Upper lobe of left lung (tissue), 6 donors: ENCODE results near the gene ATP5MC2. TPM values are rescaled to one million over a fixed set of nuclear protein-coding genes. Genes with fewer than 3 reads are reported as not detected.

Source experiments
- ATAC-seq, 2 donors: fragments of 200-7000 bp; cut with Tn5 transposase; one replicate each; pipeline ENCODE4 v1.9.1; 2022; ENCODE audit warnings: mild to moderate bottlenecking in 2 of 2, moderate library complexity in 2 of 2; ENCODE audit not compliant: low FRiP score in 2 of 2
- DNase-seq, 2 donors: peaks; one replicate each; pipeline ENCODE4 v3.0.0-alpha.2; 2019 to 2020
- H3K27ac ChIP-seq, 4 donors: fragments of 200-600 bp; sonication (generic); one replicate each; pipeline ENCODE4 v1.5.1; 2016 to 2019
- H3K27me3 ChIP-seq, 4 donors: fragments of 200-600 bp; sonication (generic); one replicate each; pipeline ENCODE4 v1.5.1; 2017 to 2019
- H3K36me3 ChIP-seq, 4 donors: fragments of 200-600 bp; sonication (generic); one replicate each; pipeline ENCODE4 v1.5.1; 2016 to 2019
- H3K4me1 ChIP-seq, 4 donors: fragments of 200-600 bp; sonication (generic); one replicate each; pipeline ENCODE4 v1.5.1; 2018 to 2019
- H3K4me3 ChIP-seq, 4 donors: fragments of 200-600 bp; sonication (generic); one replicate each; pipeline ENCODE4 v1.5.1; 2017 to 2019; ENCODE audit warnings: mild to moderate bottlenecking in 2 of 4, moderate library complexity in 1 of 4
- H3K9me3 ChIP-seq, 4 donors: fragments of 200-600 bp; sonication (generic); one replicate each; pipeline ENCODE4 v1.5.1; 2018 to 2019
- CTCF ChIP-seq, 6 experiments: fragments of 450-650 bp in 4 of 6; fragments of 200-600 bp in 2 of 6; sonication (generic) in 2 of 6; IDR thresholded peaks; one replicate each; pipeline ENCODE4 v1.5.1; 2016 to 2019; ENCODE audit warnings: antibody characterized with exemption in 6 of 6
- EP300 ChIP-seq, 4 donors: sonication (generic); formaldehyde crosslinking; IDR thresholded peaks; one replicate each; pipeline ENCODE4 v1.5.1; 2017; ENCODE audit warnings: antibody characterized with exemption in 4 of 4, control low read depth in 2 of 4
- POLR2A ChIP-seq, 4 donors: fragments of 450-650 bp; IDR thresholded peaks; one replicate each; pipeline ENCODE4 v1.5.1; 2016 to 2017; ENCODE audit warnings: antibody characterized with exemption in 4 of 4, mild to moderate bottlenecking in 2 of 4
- POLR2AphosphoS5 ChIP-seq, 2 donors: sonication (generic); formaldehyde crosslinking; IDR thresholded peaks; one replicate each; pipeline ENCODE4 v1.5.1; 2017; ENCODE audit warnings: antibody characterized with exemption in 2 of 2
- WGBS, 2 donors: methylation state at CpG; one replicate each; pipeline ENCODE4 v1.1.5; 2017 to 2018; 5-methylcytosine and 5-hydroxymethylcytosine counted together
- total RNA-seq, 6 donors: library from RNA; depleted of rRNA in 4 of 6; stranded (reverse); fragments of >200 nt in 4 of 6; gene quantifications; one replicate each; pipeline versions ENCODE4 v1.1.0 to v1.2.1, GENCODE V29; 2016 to 2021
- donor health status: DM: no; HTN: no; CAD: no; lungs with moderate emphysema.
- donor health status: DM: no; HTN: yes; CAD: no; lungs with severe emphysema.

Gene ATP5MC2
- total RNA-seq, 6 donors from 2014 or later: 140 to 273 (median 206) TPM

DNA sequence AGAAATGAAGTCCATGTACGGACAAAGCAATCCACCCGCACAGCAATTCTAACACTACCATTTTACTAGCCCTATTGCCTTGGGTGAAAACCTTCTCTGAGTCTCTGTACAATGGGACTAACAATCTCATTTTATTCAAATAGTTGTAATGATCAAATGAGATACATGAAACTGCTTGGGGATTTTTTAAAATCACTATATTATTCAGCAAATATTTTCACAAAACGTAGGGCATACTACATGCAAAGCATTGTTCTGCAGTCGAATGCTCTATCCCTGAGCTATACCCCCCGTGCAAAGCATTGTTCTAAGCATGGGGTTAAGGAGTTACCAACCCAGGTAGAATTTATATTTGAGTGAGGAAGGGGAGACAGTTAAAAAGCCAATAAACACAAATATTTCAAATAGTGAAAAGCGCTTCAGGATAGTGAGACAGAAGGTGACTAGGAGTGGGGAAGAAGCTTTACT, 49.1 kb downstream of the ATP5MC2 start:
- no peak for DNase-seq
- no peaks in the 10 kb centered on the region for H3K36me3 ChIP-seq
- no peaks in the 10 kb centered on the region for H3K27me3 ChIP-seq
- no peaks in the 10 kb centered on the region for H3K9me3 ChIP-seq
- no peak for ATAC-seq
- 21 to 22% methylated on average over 6 of the region's 6 CpGs for WGBS, 2 donors
- H3K27ac ChIP-seq: peak overlapping the region; percentile 87 to 98 (median 94)
- H3K4me1 ChIP-seq: peaks cover 26 to 46% (median 36%) of the 10 kb centered on the region in 4 donors
- TF ChIP-seq EP300 (IDR thresholded peaks at IDR 0.05) (no peak), CTCF (IDR thresholded peaks at IDR 0.05) (no peak), POLR2AphosphoS5 (IDR thresholded peaks at IDR 0.05) (no peak), POLR2A (IDR thresholded peaks at IDR 0.05) (no peak)
- peak overlapping the region; percentile 42 to 68 (median 61) for H3K4me3 ChIP-seq

DNA sequence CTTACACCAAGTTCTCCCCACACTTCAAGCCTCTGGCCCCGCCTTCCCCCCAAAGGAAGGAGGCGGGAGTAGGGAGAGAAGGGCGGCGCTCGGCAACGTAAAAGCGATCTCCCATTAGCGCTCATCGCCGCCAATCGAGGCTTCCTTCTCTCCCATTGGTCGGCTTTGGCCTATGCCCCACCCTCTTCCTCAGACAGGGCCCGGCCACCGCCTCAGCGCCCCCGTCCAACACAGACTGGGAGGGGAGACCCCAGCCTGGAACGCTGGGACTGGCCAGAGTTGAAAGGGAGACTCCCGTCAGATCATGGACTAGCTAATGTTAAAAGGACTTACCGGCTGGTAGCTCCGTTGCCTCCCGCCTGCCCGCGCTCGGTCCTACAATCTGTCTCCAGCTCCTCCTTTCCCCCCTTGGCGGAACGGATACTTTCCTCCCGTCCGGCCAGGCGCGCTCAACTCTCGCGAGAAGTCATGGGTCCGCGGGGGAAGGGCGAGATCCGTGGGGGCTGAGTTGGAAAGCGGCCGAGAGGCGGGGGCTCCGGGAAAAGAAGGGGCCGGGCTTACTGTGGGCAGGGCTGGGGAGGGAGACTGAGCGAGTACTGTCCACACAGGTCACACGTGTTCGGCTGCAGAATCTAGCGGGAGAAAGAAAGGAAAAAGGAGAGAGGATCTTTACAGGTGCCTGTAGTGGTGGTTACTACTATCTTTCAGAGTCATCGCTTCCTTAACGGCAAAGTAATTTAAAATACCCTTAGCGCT, 49.8 kb downstream of the ATP5MC2 start, which contains the start of gene ATF7:
ATF7 (minus strand) TSS at position 437 of the 756 bp plus-strand sequence. CDS start 25,382 bp downstream, outside the sequence.
- H3K9me3 ChIP-seq: no peaks in the 10 kb centered on the region
- peak within 1 kb of the TSS; percentile 54 to 68 (median 66) for H3K4me3 ChIP-seq
- peaks cover 27 to 52% (median 36%) of the 10 kb centered on the region in 4 donors for H3K4me1 ChIP-seq
- peak; percentile 72 to 78 for TF ChIP-seq POLR2AphosphoS5 (IDR thresholded peaks at IDR 0.05)
- peak in 2 of 4 donors; percentile 0 to 88 for TF ChIP-seq POLR2A (IDR thresholded peaks at IDR 0.05)
- TF ChIP-seq CTCF (IDR thresholded peaks at IDR 0.05): peak in 1 of 6 experiments; percentile 24
- TF ChIP-seq EP300 (IDR thresholded peaks at IDR 0.05): no peak
- 0% methylated on average over 38 to 45 of the region's 48 CpGs for WGBS, 2 donors
- H3K36me3 ChIP-seq: no peaks in the 10 kb centered on the region
- H3K27me3 ChIP-seq: no peaks in the 10 kb centered on the region
- peak; percentile 96 to 98 for DNase-seq
- peak; percentile 99 to 100 for ATAC-seq
- H3K27ac ChIP-seq: peak within 1 kb of the TSS; percentile 87 to 98 (median 94)

- Histone ChIP-seq H3K9me3 (no peaks in the 10 kb centered on the region), H3K27ac (peak overlapping the region; percentile 87 to 98 (median 94)), H3K36me3 (peaks cover 0 to 3% (median 0%) of the 10 kb centered on the region in 4 donors), H3K4me3 (peak overlapping the region; percentile 54 to 68 (median 66)), H3K4me1 (peaks cover 30 to 52% (median 36%) of the 10 kb centered on the region in 4 donors), H3K27me3 (no peaks in the 10 kb centered on the region)
- 7 to 10% methylated on average over 5 of the region's 5 CpGs for WGBS, 2 donors
- TF ChIP-seq CTCF (IDR thresholded peaks at IDR 0.05) (no peak), POLR2AphosphoS5 (IDR thresholded peaks at IDR 0.05) (no peak), POLR2A (IDR thresholded peaks at IDR 0.05) (no peak), EP300 (IDR thresholded peaks at IDR 0.05) (no peak)
- DNase-seq (no peak), ATAC-seq (no peak)
Measured at GRCh38 chr12:53625373-53625945, 50.4 kb downstream of the ATP5MC2 start.

- ATAC-seq (no peak), DNase-seq (no peak)
- Histone ChIP-seq H3K27me3 (no peaks in the 10 kb centered on the region), H3K27ac (peak overlapping the region; percentile 87 to 98 (median 94)), H3K4me1 (peaks cover 30 to 52% (median 36%) of the 10 kb centered on the region in 4 donors), H3K9me3 (no peaks in the 10 kb centered on the region), H3K4me3 (peak overlapping the region; percentile 54 to 68 (median 66)), H3K36me3 (peaks cover 0 to 3% (median 0%) of the 10 kb centered on the region in 4 donors)
- 20 to 32% methylated on average over 4 of the region's 4 CpGs for WGBS, 2 donors
- TF ChIP-seq POLR2AphosphoS5 (IDR thresholded peaks at IDR 0.05) (no peak), POLR2A (IDR thresholded peaks at IDR 0.05) (no peak), EP300 (IDR thresholded peaks at IDR 0.05) (no peak), CTCF (IDR thresholded peaks at IDR 0.05) (no peak)
Measured at GRCh38 chr12:53624956-53625355, 50.9 kb downstream of the ATP5MC2 start.
